NB4 (cell line): ENCODE results near the gene SMYD3.
"Not testable (repeated sequence)": the region's sequence is repeated elsewhere in the genome, so short reads cannot be mapped to it uniquely, and the experiment has no call there.

Experiments used
- DNase-seq: peaks from one replicate; pipeline ENCODE4 v3.0.0; 2010; ENCODE audit warnings: low read depth
- H3K4me3 ChIP-seq: one replicate; pipeline ENCODE4 v1.5.1; 2011; ENCODE audit warnings: mild to moderate bottlenecking, low read depth, low read length, moderate library complexity
- CTCF ChIP-seq: IDR thresholded peaks from one replicate; pipeline ENCODE4 v1.5.1; 2012; ENCODE audit warnings: low read depth, low read length
- MAX ChIP-seq: IDR thresholded peaks from 2 replicates; pipeline ENCODE4 v1.6.1; 2011; ENCODE audit warnings: low read depth, low read length
- MYC ChIP-seq: IDR thresholded peaks from 2 replicates; pipeline ENCODE4 v1.6.1; 2011; ENCODE audit warnings: low read depth, low read length
- POLR2A ChIP-seq: IDR thresholded peaks from 2 replicates; pipeline ENCODE4 v1.6.1; 2011; ENCODE audit warnings: mild to moderate bottlenecking; ENCODE audit not compliant: insufficient read length; ENCODE audit errors: extremely low read depth

The SMYD3 gene

GRCh38 chr1:246077476-246077875 is 429.6 kb downstream of the SMYD3 start:
- no peak overlapping the region for H3K4me3 ChIP-seq
- DNase-seq, result no peak
- TF ChIP-seq CTCF, result no peak
- no peak for TF ChIP-seq MYC
- no peak for TF ChIP-seq MAX
- TF ChIP-seq POLR2A, result no peak

- TF ChIP-seq MYC, result no peak
- no peak for TF ChIP-seq POLR2A
- TF ChIP-seq MAX, result no peak
- no peak for TF ChIP-seq CTCF
- H3K4me3 ChIP-seq, result no peak overlapping the region
- no peak for DNase-seq
Measured at GRCh38 chr1:246074421-246074820, 432.7 kb downstream of the SMYD3 start.

- TF ChIP-seq MAX (no peak), MYC (no peak), POLR2A (no peak), CTCF (no peak)
- DNase-seq, result no peak
- no peak overlapping the region for H3K4me3 ChIP-seq
Measured at GRCh38 chr1:246072456-246072955, 434.6 kb downstream of the SMYD3 start.

GRCh38 chr1:246071981-246072380 is 435.1 kb downstream of the SMYD3 start:
- not testable (repeated sequence) for H3K4me3 ChIP-seq, DNase-seq

GRCh38 chr1:246071561-246071960 is 435.5 kb downstream of the SMYD3 start:
- not testable (repeated sequence) for H3K4me3 ChIP-seq, DNase-seq

GRCh38 chr1:246069581-246069980 is 437.5 kb downstream of the SMYD3 start:
- TF ChIP-seq CTCF, result no peak
- TF ChIP-seq POLR2A, result no peak
- no peak for TF ChIP-seq MYC
- TF ChIP-seq MAX, result no peak
- DNase-seq, result no peak
- no peak overlapping the region for H3K4me3 ChIP-seq

- TF ChIP-seq MYC (no peak), MAX (no peak)
- DNase-seq, result no peak
- H3K4me3 ChIP-seq, result no peak overlapping the region
Measured at GRCh38 chr1:246068619-246069509, 438.2 kb downstream of the SMYD3 start.
